Erythroblast (primary cell): ENCODE measurements around the gene AATF.

ENCODE experiments used
- GATA1 ChIP-seq: IDR thresholded peaks from 2 replicates; pipeline ENCODE4 v1.6.1; 2011; ENCODE audit warnings: low read depth, mild to moderate bottlenecking, control low read depth, low read length, moderate library complexity
- POLR2A ChIP-seq: IDR thresholded peaks from 2 replicates; pipeline ENCODE4 v1.6.1; 2011; ENCODE audit warnings: mild to moderate bottlenecking, low read length

- TF ChIP-seq POLR2A (no peak), GATA1 (no peak)
These were observed 24.9 kb upstream of the AATF start for GRCh38 chr17:36923814-36924221.
